KOPT-K1 (cell line): ENCODE measurements around the gene VANGL2.

Source experiments
- H3K27ac ChIP-seq: fragments of 200-600 bp; sonication (generic); 2 replicates; pipeline ENCODE4 v1.5.1; 2016; ENCODE audit warnings: antibody characterized with exemption, mild to moderate bottlenecking, low read depth, low read length; ENCODE audit not compliant: poor library complexity, severe bottlenecking
- H3K36me3 ChIP-seq: fragments of 200-600 bp; sonication (generic); 2 replicates; pipeline ENCODE4 v1.5.1; 2017; ENCODE audit warnings: antibody characterized with exemption, mild to moderate bottlenecking, low read length, moderate library complexity; ENCODE audit not compliant: insufficient read depth
- H3K9me3 ChIP-seq: fragments of 200-600 bp; sonication (generic); 2 replicates; pipeline ENCODE4 v1.5.1; 2017; ENCODE audit warnings: antibody characterized with exemption, low read length, mild to moderate bottlenecking; ENCODE audit not compliant: insufficient read depth, poor library complexity, severe bottlenecking

The VANGL2 gene

GRCh38 chr1:160400223-160400645, at the start of gene VANGL2:
TSS of gene VANGL2 (plus strand) at chr1:160400564. CDS start at chr1:160415838, 15,274 bp downstream.
- no peaks in the 10 kb centered on the region for H3K36me3 ChIP-seq
- H3K27ac ChIP-seq = peak within 1 kb of the TSS; percentile 47
- H3K9me3 ChIP-seq = no peaks in the 10 kb centered on the region

DNA sequence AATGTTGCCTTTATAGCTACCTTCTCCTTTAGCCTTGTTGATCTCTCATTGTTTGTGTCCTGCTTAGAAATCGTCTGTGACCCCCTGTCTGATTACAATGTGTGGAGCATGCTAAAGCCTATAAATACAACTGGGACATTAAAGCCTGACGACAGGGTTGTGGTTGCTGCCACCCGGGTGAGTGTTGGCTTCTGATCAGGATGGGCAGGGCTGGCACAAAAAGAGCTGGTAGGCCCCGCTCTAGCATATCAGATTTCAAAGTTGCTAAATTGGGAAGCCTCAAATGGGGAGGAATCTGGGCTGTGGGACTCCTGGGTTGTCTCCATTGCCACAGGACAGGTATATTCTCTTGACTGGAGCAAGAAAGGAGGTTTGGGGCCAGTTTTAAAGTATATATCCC, 48.7 kb upstream of the VANGL2 start:
- Histone ChIP-seq H3K36me3 (peaks cover 100% of the 10 kb centered on the region), H3K9me3 (no peaks in the 10 kb centered on the region), H3K27ac (no peak overlapping the region)

DNA sequence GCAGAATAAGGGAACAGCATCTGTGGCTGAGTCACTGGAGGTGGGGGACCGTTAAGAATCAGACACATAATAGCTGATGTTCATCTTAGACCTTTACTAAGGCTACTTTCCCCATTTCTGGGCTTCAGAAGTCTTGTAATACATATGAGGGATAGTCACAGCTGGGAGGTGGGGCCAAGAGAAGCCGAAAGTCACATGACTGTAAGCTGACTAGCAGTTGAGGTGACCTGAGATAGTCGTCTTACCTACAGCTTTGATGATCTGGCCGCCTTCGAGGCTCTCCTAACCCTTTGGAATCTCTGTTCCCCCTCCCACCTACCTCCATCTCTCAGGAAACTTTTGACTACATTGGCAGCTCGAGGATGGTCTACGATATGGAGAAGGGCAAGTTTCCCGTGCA, 47.8 kb upstream of the VANGL2 start:
- H3K27ac ChIP-seq = no peak overlapping the region
- peaks cover 100% of the 10 kb centered on the region for H3K36me3 ChIP-seq
- H3K9me3 ChIP-seq = no peaks in the 10 kb centered on the region

GRCh38 chr1:160353223-160353622, 47.1 kb upstream of the VANGL2 start:
- Histone ChIP-seq H3K36me3 (peaks cover 100% of the 10 kb centered on the region), H3K9me3 (no peaks in the 10 kb centered on the region), H3K27ac (no peak overlapping the region)

DNA sequence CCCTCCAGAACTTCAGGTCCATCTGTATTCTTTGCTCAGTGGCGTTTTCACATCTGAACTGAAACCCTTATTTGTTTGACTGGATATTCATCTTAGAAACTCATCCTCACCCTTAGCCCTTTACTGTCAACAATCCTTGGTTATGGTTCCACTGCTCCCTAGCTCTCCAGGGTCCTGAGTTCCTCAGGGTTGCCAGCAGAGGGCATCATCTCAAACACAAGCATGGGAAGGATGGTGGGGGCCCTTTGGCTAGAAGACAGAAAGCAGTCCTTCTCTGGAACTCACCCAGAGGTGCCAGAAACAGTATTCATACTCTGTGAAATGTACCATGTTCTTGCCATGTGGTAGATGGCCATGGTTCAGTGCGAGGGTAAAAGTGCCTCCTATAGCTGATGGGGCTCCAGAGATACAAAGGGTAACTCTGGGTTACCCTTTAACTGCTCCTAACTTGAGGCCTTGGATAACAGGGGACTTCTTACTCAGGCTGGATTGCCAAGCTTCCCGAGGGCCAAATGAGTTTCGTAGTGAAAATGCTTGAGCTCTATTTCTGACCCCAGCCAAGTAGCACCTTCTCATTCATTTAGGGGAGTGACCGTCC, 45.9 kb upstream of the VANGL2 start:
- H3K36me3 ChIP-seq = peaks cover 100% of the 10 kb centered on the region
- H3K9me3 ChIP-seq = no peaks in the 10 kb centered on the region
- no peak overlapping the region for H3K27ac ChIP-seq

- H3K9me3 ChIP-seq = no peaks in the 10 kb centered on the region
- H3K27ac ChIP-seq = no peak overlapping the region
- peaks cover 89% of the 10 kb centered on the region for H3K36me3 ChIP-seq
These were observed 42.9 kb upstream of the VANGL2 start for GRCh38 chr1:160357286-160358002.

GRCh38 chr1:160358073-160358472, 42.3 kb upstream of the VANGL2 start:
- Histone ChIP-seq H3K9me3 (no peaks in the 10 kb centered on the region), H3K36me3 (peaks cover 83% of the 10 kb centered on the region), H3K27ac (no peak overlapping the region)

- H3K9me3 ChIP-seq = no peaks in the 10 kb centered on the region
- H3K27ac ChIP-seq = no peak overlapping the region
- H3K36me3 ChIP-seq = peaks cover 67% of the 10 kb centered on the region
These were observed 40.7 kb upstream of the VANGL2 start for GRCh38 chr1:160359559-160360226.

GRCh38 chr1:160360227-160360695, 40.1 kb upstream of the VANGL2 start:
- Histone ChIP-seq H3K9me3 (no peaks in the 10 kb centered on the region), H3K36me3 (peaks cover 61% of the 10 kb centered on the region), H3K27ac (no peak overlapping the region)

DNA sequence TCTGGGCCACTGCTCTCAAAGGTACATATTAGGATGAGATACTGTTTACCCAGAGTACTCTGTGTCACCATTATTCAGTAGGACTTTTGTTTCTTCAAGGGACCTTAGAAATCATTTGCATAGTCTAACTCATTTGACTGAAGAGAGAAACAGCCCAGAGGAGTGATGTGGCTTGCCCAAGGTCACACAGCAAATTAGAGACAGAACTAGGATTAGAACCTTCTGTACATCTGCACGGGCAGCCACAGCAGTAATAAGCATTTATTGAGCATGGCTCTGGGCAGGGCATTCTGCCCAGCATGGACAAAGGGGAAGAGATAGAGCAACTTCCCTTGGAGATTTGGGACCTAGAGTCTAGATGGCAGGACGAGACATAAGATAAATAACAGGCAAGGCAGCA, 39.2 kb upstream of the VANGL2 start:
- no peak overlapping the region for H3K27ac ChIP-seq
- peaks cover 52% of the 10 kb centered on the region for H3K36me3 ChIP-seq
- H3K9me3 ChIP-seq = no peaks in the 10 kb centered on the region

GRCh38 chr1:160361814-160362167, 38.6 kb upstream of the VANGL2 start:
- Histone ChIP-seq H3K27ac (no peak overlapping the region), H3K36me3 (peaks cover 46% of the 10 kb centered on the region), H3K9me3 (no peaks in the 10 kb centered on the region)

GRCh38 chr1:160362168-160362957, 38.0 kb upstream of the VANGL2 start:
- no peak overlapping the region for H3K27ac ChIP-seq
- H3K9me3 ChIP-seq = no peaks in the 10 kb centered on the region
- peaks cover 40% of the 10 kb centered on the region for H3K36me3 ChIP-seq

GRCh38 chr1:160363010-160363409, 37.4 kb upstream of the VANGL2 start:
- Histone ChIP-seq H3K27ac (no peak overlapping the region), H3K9me3 (no peaks in the 10 kb centered on the region), H3K36me3 (peaks cover 34% of the 10 kb centered on the region)

DNA sequence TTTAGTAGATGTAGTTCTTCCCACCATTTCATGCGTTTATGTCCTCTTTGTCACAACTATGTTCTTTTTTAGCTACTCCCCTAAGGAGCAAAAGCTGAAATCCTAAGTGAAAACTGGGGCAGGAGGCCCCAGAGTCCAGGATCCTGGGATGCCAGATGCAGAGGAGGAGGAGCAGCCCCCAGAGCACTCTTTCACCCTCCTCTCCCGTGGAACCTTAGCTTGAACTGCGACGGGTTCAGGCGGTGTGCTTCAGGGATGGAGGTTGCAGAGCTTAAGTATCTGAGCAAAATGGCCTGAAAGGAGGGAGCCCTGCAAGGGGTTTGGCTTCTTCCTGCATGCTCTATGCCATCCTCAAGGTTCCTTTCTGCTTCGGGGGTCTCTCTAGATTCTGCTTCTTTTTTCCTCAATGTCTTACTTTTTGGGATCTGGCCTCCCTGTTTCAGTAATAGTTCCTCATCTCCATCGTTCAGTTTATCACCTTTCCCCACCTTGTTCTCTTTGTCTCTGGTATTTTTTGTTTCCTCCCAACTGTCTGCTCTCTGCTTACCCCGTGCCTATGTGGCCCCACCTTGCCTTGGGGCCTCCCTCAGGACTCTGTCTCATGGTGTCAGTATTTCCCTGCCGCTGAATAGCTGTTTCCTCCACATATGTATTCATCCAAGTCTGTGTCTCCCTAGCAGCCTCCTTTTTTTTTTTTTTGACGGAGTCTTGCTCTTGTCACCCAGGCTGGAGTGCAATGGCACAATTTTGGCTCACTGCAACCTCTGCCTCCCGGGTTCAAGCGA, 36.2 kb upstream of the VANGL2 start:
- peaks cover 22% of the 10 kb centered on the region for H3K36me3 ChIP-seq
- H3K9me3 ChIP-seq = no peaks in the 10 kb centered on the region
- H3K27ac ChIP-seq = no peak overlapping the region
